A673 (cell line): ENCODE measurements around the gene VSTM2L.
A peak's percentile ranks its signal among the peaks of the same experiment; 100 is the strongest.

Experiments
- CTCF ChIP-seq: fragments of 300-800, 200-600 bp; sonication (generic); conservative IDR thresholded peaks from 2 replicates; pipeline ENCODE4 v1.5.1; 2017; ENCODE audit warnings: low read depth, mild to moderate bottlenecking, antibody characterized with exemption, low read length, moderate library complexity, mixed read lengths
- EZH2 ChIP-seq: fragments of 200-600 bp; sonication (generic); IDR thresholded peaks from 2 replicates; pipeline ENCODE4 v1.6.1; 2017; ENCODE audit warnings: borderline replicate concordance, low read depth, mild to moderate bottlenecking, mixed read lengths, antibody characterized with exemption, low read length; ENCODE audit not compliant: poor library complexity, severe bottlenecking

- TF ChIP-seq CTCF (0 out of 2 replicates have a peak, but pooled peaks have one; percentile 11), EZH2 (no peak)
Observed at GRCh38 chr20:37980876-37981275, 77.9 kb downstream of the VSTM2L start.
